Mesothelial cell of epicardium (in vitro differentiated cells): Measurements from ENCODE around the gene IFNAR1. TPM values are rescaled to one million over a fixed set of nuclear protein-coding genes. Genes with fewer than 3 reads are reported as not detected.
"Not testable (repeated sequence)": the region's sequence is repeated elsewhere in the genome, so short reads cannot be mapped to it uniquely, and the experiment has no call there.

Experiments
- DNase-seq, 2 experiments: peaks; one replicate each; pipeline ENCODE4 v3.0.0; 2021; ENCODE audit warnings: low spot score in 2 of 2; ENCODE audit not compliant: unreplicated experiment in 2 of 2
- H3K27ac Mint-ChIP-seq: 2 replicates; pipeline ENCODE4 v1.8.0; 2021; ENCODE audit warnings: mixed read lengths
- H3K27me3 Mint-ChIP-seq: 2 replicates; pipeline ENCODE4 v1.8.0; 2021; ENCODE audit warnings: low read depth, mixed read lengths
- H3K36me3 Mint-ChIP-seq: 2 replicates; pipeline ENCODE4 v1.8.0; 2021; ENCODE audit warnings: mixed read lengths
- H3K4me1 Mint-ChIP-seq: 2 replicates; pipeline ENCODE4 v1.8.0; 2021; ENCODE audit warnings: mixed read lengths
- H3K4me3 Mint-ChIP-seq: 2 replicates; pipeline ENCODE4 v1.8.0; 2021; ENCODE audit warnings: mild to moderate bottlenecking, moderate library complexity, mixed read lengths
- H3K9me3 Mint-ChIP-seq: 2 replicates; pipeline ENCODE4 v1.8.0; 2021; ENCODE audit warnings: mixed read lengths
- total RNA-seq: library from RNA; stranded (reverse); gene quantifications from 3 replicates; pipeline ENCODE4 v1.2.1, GENCODE V29; 2021
- TF ChIP-seq, protein P1 (sequence below): fragments of 200-600 bp; sonication (generic); IDR thresholded peaks from one replicate; pipeline ENCODE4 v1.5.0; 2021; ENCODE audit warnings: antibody characterized with exemption; ENCODE audit not compliant: unreplicated experiment

The IFNAR1 gene
- total RNA-seq, 1 donor from 2014 or later = 27.0 TPM

- peak; percentile 57 to 88 for DNase-seq
- H3K4me3 Mint-ChIP-seq = peak overlapping the region; percentile 52
- TF ChIP-seq, protein P1, sequence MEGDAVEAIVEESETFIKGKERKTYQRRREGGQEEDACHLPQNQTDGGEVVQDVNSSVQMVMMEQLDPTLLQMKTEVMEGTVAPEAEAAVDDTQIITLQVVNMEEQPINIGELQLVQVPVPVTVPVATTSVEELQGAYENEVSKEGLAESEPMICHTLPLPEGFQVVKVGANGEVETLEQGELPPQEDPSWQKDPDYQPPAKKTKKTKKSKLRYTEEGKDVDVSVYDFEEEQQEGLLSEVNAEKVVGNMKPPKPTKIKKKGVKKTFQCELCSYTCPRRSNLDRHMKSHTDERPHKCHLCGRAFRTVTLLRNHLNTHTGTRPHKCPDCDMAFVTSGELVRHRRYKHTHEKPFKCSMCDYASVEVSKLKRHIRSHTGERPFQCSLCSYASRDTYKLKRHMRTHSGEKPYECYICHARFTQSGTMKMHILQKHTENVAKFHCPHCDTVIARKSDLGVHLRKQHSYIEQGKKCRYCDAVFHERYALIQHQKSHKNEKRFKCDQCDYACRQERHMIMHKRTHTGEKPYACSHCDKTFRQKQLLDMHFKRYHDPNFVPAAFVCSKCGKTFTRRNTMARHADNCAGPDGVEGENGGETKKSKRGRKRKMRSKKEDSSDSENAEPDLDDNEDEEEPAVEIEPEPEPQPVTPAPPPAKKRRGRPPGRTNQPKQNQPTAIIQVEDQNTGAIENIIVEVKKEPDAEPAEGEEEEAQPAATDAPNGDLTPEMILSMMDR = peak; percentile 85
- peaks cover 14% of the 10 kb centered on the region for H3K4me1 Mint-ChIP-seq
- H3K27ac Mint-ChIP-seq = peak overlapping the region; percentile 81
- H3K27me3 Mint-ChIP-seq = no peaks in the 10 kb centered on the region
- no peaks in the 10 kb centered on the region for H3K9me3 Mint-ChIP-seq
- peaks cover 9% of the 10 kb centered on the region for H3K36me3 Mint-ChIP-seq
Measured at GRCh38 chr21:33360881-33361602, 36.3 kb downstream of the IFNAR1 start.

DNA sequence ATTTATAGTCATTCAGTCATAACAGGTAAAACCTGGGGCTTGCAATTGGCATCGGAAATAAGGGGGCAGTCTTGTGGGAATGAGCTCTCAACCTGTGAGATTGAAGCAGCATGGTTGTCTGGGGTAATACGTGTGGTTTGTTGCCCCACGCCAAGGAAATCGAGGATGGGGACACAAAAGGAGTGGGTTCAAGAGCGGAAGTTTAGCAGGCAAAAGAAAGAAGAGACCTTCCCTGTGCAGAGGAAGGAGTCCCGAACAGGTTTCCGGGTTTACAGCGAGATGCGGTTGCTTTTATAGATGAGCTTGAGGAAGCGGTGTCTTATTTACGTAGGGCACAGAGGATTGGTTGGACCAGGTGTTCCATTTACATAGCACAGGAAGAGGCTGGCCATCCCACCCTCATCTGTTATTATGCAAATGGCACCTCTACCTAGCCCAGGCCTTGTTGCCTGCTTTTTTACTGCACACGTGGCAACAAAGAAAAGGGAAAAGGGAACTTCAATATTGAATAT, 37.3 kb downstream of the IFNAR1 start:
- no peak for DNase-seq
- Mint-ChIP-seq H3K36me3 (peaks cover 2% of the 10 kb centered on the region), H3K9me3 (peaks cover 5% of the 10 kb centered on the region), H3K4me1 (peaks cover 14% of the 10 kb centered on the region), H3K4me3 (peak overlapping the region; percentile 52), H3K27me3 (no peaks in the 10 kb centered on the region), H3K27ac (no peak overlapping the region)
- TF ChIP-seq, protein P1 = no peak

DNA sequence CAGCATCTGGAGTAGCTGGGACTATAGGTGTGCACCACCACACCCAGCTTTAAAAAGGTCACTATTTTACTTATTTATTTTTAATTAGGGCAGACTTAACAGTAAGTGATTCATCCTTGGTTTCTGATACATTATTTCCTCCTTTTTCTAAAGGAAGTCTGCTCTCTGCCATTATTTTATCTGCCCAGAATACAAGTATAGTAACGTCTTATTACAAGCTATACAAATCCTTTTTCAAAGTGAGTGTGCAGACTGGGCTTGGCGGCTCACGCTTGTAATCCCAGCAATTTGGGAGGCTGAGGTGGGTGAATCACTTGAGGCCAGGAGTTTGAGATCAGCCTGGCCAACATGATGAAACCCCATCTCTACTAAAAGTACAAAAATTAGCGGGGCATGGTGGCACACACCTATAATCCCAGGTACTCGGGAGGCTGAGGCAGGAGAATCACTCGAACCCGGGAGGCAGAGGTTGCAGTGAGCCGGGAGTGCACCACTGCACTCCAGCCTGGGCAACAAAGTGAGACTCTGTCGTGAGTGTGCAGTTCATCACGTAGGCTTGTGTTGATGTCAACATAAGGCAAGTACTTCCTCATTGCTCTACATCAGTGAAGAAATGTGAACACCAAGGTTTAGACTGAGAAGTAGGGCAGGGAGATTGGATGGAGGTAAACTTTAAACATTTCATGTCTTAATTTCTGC, 39.3 kb downstream of the IFNAR1 start:
- H3K4me3 Mint-ChIP-seq, DNase-seq, H3K27ac Mint-ChIP-seq, H3K36me3 Mint-ChIP-seq, H3K27me3 Mint-ChIP-seq: not testable (repeated sequence)
- Mint-ChIP-seq H3K4me1 (peaks cover 14% of the 10 kb centered on the region), H3K9me3 (peaks cover 15% of the 10 kb centered on the region)

GRCh38 chr21:33364830-33365229, 40.1 kb downstream of the IFNAR1 start:
- Mint-ChIP-seq H3K27me3 (no peaks in the 10 kb centered on the region), H3K9me3 (peaks cover 15% of the 10 kb centered on the region), H3K36me3 (peaks cover 7% of the 10 kb centered on the region), H3K27ac (no peak overlapping the region), H3K4me3 (no peak overlapping the region), H3K4me1 (peaks cover 14% of the 10 kb centered on the region)
- TF ChIP-seq, protein P1 = no peak
- no peak for DNase-seq

DNA sequence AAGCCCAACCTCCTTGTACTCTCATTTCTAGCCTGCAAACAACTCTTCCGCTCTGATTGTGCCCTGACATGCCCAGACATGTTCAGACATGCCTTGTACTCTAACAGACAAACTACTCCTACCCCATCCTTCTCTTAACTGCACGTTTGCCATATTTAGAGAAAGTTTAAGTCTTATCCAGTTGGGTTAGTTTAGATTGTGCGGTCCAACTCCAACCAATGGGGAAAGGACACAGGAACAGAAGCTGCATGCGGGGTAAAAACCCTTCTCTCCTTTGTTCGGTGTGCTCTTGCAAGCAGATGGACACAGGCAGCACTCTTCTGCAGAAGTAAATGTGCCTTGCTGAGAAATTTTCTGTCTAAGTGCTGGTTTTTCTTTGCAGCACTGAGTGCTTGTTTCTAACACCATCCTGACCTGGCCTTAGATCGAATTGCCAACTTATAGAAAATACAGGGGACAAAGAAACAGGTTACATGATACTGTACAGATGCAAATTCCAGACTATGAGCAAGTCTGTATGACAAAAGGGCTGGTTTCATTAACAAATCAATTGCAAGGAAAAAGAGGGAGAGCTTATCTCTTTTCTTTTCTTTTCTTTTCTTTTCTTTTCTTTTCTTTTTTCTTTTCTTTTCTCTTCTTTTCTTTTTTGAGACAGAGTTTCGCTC, 42.7 kb downstream of the IFNAR1 start:
- Mint-ChIP-seq H3K9me3 (peaks cover 15% of the 10 kb centered on the region), H3K27me3 (no peaks in the 10 kb centered on the region), H3K27ac (no peak overlapping the region), H3K4me1 (no peaks in the 10 kb centered on the region), H3K4me3 (no peak overlapping the region), H3K36me3 (peaks cover 7% of the 10 kb centered on the region)
- DNase-seq = no peak
- TF ChIP-seq, protein P1 = no peak
